ENCODE data around the gene PCDH9.

GRCh38 chr13:67064920-67065319 lies 165.2 kb downstream of the PCDH9 start:
- TF ChIP-seq POLR2A (IDR thresholded peaks at IDR 0.05) (no peak), CTCF (IDR thresholded peaks at IDR 0.05) (no peak)
